C4-2B (cell line): Measurements from ENCODE around the gene SYTL3.

ENCODE experiments used
- H3K27ac ChIP-seq: fragments of 450-650 bp; 2 replicates; pipeline ENCODE4 v1.5.1; 2017
- ZFX ChIP-seq: fragments of 450-650 bp; IDR thresholded peaks from 2 replicates; pipeline ENCODE4 v1.6.1; 2017
- TF ChIP-seq, protein P1 (sequence below): fragments of 450-650 bp; conservative IDR thresholded peaks from 2 replicates; pipeline ENCODE4 v1.5.1; 2017; ENCODE audit warnings: mild to moderate bottlenecking

SYTL3 gene

GRCh38 chr6:158810155-158811095 lies 160.6 kb downstream of the SYTL3 start:
- no peak overlapping the region for H3K27ac ChIP-seq
- TF ChIP-seq ZFX: no peak
- TF ChIP-seq, protein P1, sequence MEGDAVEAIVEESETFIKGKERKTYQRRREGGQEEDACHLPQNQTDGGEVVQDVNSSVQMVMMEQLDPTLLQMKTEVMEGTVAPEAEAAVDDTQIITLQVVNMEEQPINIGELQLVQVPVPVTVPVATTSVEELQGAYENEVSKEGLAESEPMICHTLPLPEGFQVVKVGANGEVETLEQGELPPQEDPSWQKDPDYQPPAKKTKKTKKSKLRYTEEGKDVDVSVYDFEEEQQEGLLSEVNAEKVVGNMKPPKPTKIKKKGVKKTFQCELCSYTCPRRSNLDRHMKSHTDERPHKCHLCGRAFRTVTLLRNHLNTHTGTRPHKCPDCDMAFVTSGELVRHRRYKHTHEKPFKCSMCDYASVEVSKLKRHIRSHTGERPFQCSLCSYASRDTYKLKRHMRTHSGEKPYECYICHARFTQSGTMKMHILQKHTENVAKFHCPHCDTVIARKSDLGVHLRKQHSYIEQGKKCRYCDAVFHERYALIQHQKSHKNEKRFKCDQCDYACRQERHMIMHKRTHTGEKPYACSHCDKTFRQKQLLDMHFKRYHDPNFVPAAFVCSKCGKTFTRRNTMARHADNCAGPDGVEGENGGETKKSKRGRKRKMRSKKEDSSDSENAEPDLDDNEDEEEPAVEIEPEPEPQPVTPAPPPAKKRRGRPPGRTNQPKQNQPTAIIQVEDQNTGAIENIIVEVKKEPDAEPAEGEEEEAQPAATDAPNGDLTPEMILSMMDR: no peak

DNA sequence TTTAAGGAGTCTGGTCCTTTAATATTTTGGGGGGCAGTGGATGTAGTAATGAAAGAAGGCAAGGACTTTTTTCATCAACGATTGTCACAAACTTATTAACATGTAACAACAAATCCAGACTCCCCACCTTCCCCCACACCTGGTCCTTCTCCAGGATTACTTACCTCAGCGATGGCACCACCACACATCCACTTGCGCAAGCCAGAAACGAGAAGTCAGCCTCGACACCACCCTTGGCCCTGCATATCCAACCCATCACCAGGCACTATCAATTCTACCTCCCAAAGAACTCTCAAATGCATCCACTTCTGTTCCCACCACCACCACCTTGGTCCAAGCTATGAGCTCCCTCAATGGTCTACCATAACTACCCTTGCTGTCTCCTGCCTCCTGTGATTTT lies 162.8 kb downstream of the SYTL3 start:
- H3K27ac ChIP-seq: no peak overlapping the region
- no peak for TF ChIP-seq ZFX
- TF ChIP-seq, protein P1: no peak

DNA sequence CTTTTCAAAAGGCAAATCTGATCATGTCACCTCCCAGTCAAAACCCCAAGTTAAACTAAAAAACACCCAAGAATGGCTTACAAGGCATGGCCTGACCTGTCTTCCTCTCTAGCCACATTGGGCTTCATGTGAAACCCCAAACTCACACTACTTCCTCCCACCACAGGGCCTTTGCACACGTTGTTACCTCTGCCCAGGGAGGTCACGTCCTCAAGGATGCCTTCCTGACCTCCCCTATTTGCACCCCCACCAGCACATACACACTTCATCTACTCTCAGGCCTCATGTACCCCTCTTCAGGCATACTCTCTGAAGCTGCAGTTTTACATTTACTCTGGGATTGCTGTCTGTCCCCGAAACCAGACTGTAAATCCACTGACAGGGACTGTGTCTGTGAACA lies 163.2 kb downstream of the SYTL3 start:
- no peak overlapping the region for H3K27ac ChIP-seq
- no peak for TF ChIP-seq ZFX
- TF ChIP-seq, protein P1: no peak
